SK-N-SH (cell line): ENCODE data around the gene CNPPD1. TPM values are rescaled to one million over a fixed set of nuclear protein-coding genes. Genes with fewer than 3 reads are reported as not detected.

Experiments used
- CTCF ChIA-PET: fragments of 300-600, 350-600 bp; formaldehyde crosslinking; extraction: SDS; loops from one replicate; lab custom pipeline; 2021; lab: Yijun Ruan, JAX
- POLR2A ChIA-PET: fragments of 350-600 bp; sonication (Branson Sonifier 250); formaldehyde crosslinking; extraction: SDS; loops from one replicate; lab custom pipeline; 2020; ENCODE audit warnings: antibody characterized with exemption, inconsistent platforms; lab: Yijun Ruan, JAX
- DNase-seq: peaks from one replicate; pipeline ENCODE4 v3.0.0; 2012
- H2AFZ ChIP-seq: fragments of 200-600 bp; sonication (generic); 2 replicates; pipeline ENCODE4 v1.8.1; 2016; ENCODE audit warnings: antibody characterized with exemption, mild to moderate bottlenecking, low read depth
- H3F3A ChIP-seq: fragments of 200-600 bp; sonication (generic); replicated peaks from 2 replicates; pipeline ENCODE3; 2016; ENCODE audit warnings: antibody characterized with exemption, mild to moderate bottlenecking; ENCODE audit not compliant: insufficient read depth
- H3K27ac ChIP-seq, 2 experiments: fragments of 200-500 bp in 1 of 2; fragments of 200-600 bp in 1 of 2; sonication (Bioruptor generic) in 1 of 2; sonication (generic), shearing (Covaris generic) in 1 of 2; 2 replicates each; pipeline versions ENCODE4 v1.5.1 to v1.6.1; 2014 to 2016; ENCODE audit warnings: low read depth in 2 of 2, inconsistent platforms in 1 of 2, low read length in 1 of 2, mild to moderate bottlenecking in 1 of 2, mixed read lengths in 1 of 2
- H3K27me3 ChIP-seq: fragments of 200-600 bp; sonication (generic), shearing (Covaris generic); 2 replicates; pipeline ENCODE4 v1.6.1; 2016; ENCODE audit warnings: mixed run types; ENCODE audit not compliant: insufficient read depth
- H3K36me3 ChIP-seq, 2 experiments: fragments of 200-500 bp in 1 of 2; fragments of 200-600 bp in 1 of 2; sonication (Bioruptor generic) in 1 of 2; sonication (generic) in 1 of 2; replicated peaks in 1 of 2; 2 replicates each; pipeline versions ENCODE3 to v1.5.1; 2014 to 2016; ENCODE audit warnings: low read length in 1 of 2, mild to moderate bottlenecking in 1 of 2; ENCODE audit not compliant: insufficient read depth in 2 of 2, control insufficient read depth in 1 of 2
- H3K4me1 ChIP-seq, 2 experiments: fragments of 200-500 bp in 1 of 2; fragments of 200-600 bp in 1 of 2; sonication (Bioruptor generic) in 1 of 2; sonication (generic), shearing (Covaris generic) in 1 of 2; 2 replicates each; pipeline versions ENCODE4 v1.5.1 to v1.6.1; 2014 to 2016; ENCODE audit warnings: low read depth in 1 of 2, low read length in 1 of 2, mixed run types in 1 of 2; ENCODE audit not compliant: insufficient read depth in 2 of 2, control insufficient read depth in 1 of 2
- H3K4me2 ChIP-seq: fragments of 200-600 bp; sonication (generic), shearing (Covaris generic); 2 replicates; pipeline ENCODE4 v1.6.1; 2017; ENCODE audit warnings: mixed run types
- H3K4me3 ChIP-seq, 2 experiments: fragments of 200-500 bp in 1 of 2; fragments of 200-600 bp in 1 of 2; sonication (Bioruptor generic) in 1 of 2; sonication (generic), shearing (Covaris generic) in 1 of 2; 2 replicates each; pipeline versions ENCODE4 v1.5.1 to v1.8.1; 2014 to 2016; ENCODE audit warnings: low read depth in 2 of 2, inconsistent platforms in 1 of 2, low read length in 1 of 2, mild to moderate bottlenecking in 1 of 2, mixed read lengths in 1 of 2, moderate library complexity in 1 of 2
- H3K79me2 ChIP-seq: fragments of 200-600 bp; sonication (generic); 2 replicates; pipeline ENCODE4 v1.8.1; 2017; ENCODE audit warnings: mild to moderate bottlenecking; ENCODE audit not compliant: insufficient read depth
- H3K9ac ChIP-seq: fragments of 200-600 bp; sonication (generic); 2 replicates; pipeline ENCODE4 v1.6.1; 2017; ENCODE audit warnings: mixed run types
- H3K9me2 ChIP-seq: fragments of 200-600 bp; sonication (generic); 2 replicates; pipeline ENCODE4 v1.6.1; 2017; ENCODE audit warnings: mixed run types
- H3K9me3 ChIP-seq: fragments of 200-600 bp; sonication (generic); 2 replicates; pipeline ENCODE4 v1.6.1; 2017; ENCODE audit warnings: mixed run types, mild to moderate bottlenecking, moderate library complexity
- H4K20me1 ChIP-seq: fragments of 200-600 bp; sonication (generic); 2 replicates; pipeline ENCODE4 v1.6.1; 2017; ENCODE audit warnings: mild to moderate bottlenecking, mixed run types; ENCODE audit not compliant: insufficient read depth
- CTCF ChIP-seq: fragments of 200-600 bp; sonication (generic); IDR thresholded peaks from 2 replicates; pipeline ENCODE4 v1.6.1; 2017; ENCODE audit warnings: antibody characterized with exemption, mild to moderate bottlenecking, moderate library complexity
- ELF1 ChIP-seq: IDR thresholded peaks from 2 replicates; pipeline ENCODE4 v1.4.0; 2012
- EP300 ChIP-seq, 2 experiments: IDR thresholded peaks; 2 replicates each; pipeline versions ENCODE4 v1.4.0 to v1.6.1; 2012; ENCODE audit warnings: borderline replicate concordance in 1 of 2, low read depth in 1 of 2, low read length in 1 of 2
- FOSL2 ChIP-seq: IDR thresholded peaks from 2 replicates; pipeline ENCODE4 v1.4.0; 2012; ENCODE audit warnings: low read depth, mild to moderate bottlenecking, moderate library complexity, borderline replicate concordance
- GABPA ChIP-seq: IDR thresholded peaks from 2 replicates; pipeline ENCODE4 v1.4.0; 2012; ENCODE audit warnings: low read depth, mild to moderate bottlenecking
- MXI1 ChIP-seq: IDR thresholded peaks from 2 replicates; pipeline ENCODE4 v1.6.1; 2012; ENCODE audit warnings: mild to moderate bottlenecking, low read depth, low read length, improper control_type of control experiment
- POLR2AphosphoS5 ChIP-seq: IDR thresholded peaks from 2 replicates; pipeline ENCODE4 v1.6.1; 2012; ENCODE audit warnings: low read depth, low read length
- RCOR1 ChIP-seq: fragments of 150-350 bp; IDR thresholded peaks from 2 replicates; pipeline ENCODE4 v1.6.1; 2017; ENCODE audit warnings: antibody characterized with exemption, low read length
- RFX5 ChIP-seq: IDR thresholded peaks from 2 replicates; pipeline ENCODE4 v1.6.1; 2012; ENCODE audit warnings: mild to moderate bottlenecking, improper control_type of control experiment, low read length
- RXRA ChIP-seq: IDR thresholded peaks from 2 replicates; pipeline ENCODE4 v1.4.0; 2012; ENCODE audit warnings: low read depth, mild to moderate bottlenecking, borderline replicate concordance
- SIN3A ChIP-seq: IDR thresholded peaks from 2 replicates; pipeline ENCODE4 v1.6.1; 2012; ENCODE audit warnings: low read depth, mild to moderate bottlenecking, low read length, moderate library complexity, borderline replicate concordance
- TAF1 ChIP-seq: IDR thresholded peaks from 2 replicates; pipeline ENCODE4 v1.6.1; 2012; ENCODE audit warnings: low read depth, mild to moderate bottlenecking, low read length, moderate library complexity, borderline replicate concordance
- USF2 ChIP-seq: fragments of 150-350 bp; IDR thresholded peaks from 2 replicates; pipeline ENCODE4 v1.6.1; 2017; ENCODE audit warnings: antibody characterized with exemption, low read length, low read depth, borderline replicate concordance
- WGBS: methylation state at CpG from one replicate; pipeline ENCODE4 v1.1.6; 2017; ENCODE audit warnings: low lambda C conversion rate; 5-methylcytosine and 5-hydroxymethylcytosine counted together
- polyA plus RNA-seq, 3 experiments: library from polyadenylated mRNA; depleted of rRNA; stranded (reverse); fragments of >200 nt; gene quantifications; 2 replicates each; pipeline ENCODE4 v1.2.3, GENCODE V29; 2012
- TF ChIP-seq, protein P1 (sequence below): fragments of 150-350 bp; IDR thresholded peaks from 2 replicates; pipeline ENCODE4 v1.6.1; 2016; ENCODE audit warnings: mild to moderate bottlenecking, low read depth, low read length
- TF ChIP-seq, protein P2 (sequence below): IDR thresholded peaks from 2 replicates; pipeline ENCODE4 v1.6.1; 2012; ENCODE audit warnings: mild to moderate bottlenecking, low read depth, low read length, moderate library complexity

The CNPPD1 gene
- polyA plus RNA-seq, 1 of the 3 experiments (the other 2 are of a cell fraction): 75.9 TPM

GRCh38 chr2:219179601-219180465 is 3.1 kb upstream of the CNPPD1 start:
- DNase-seq: no peak
- Histone ChIP-seq H4K20me1 (peaks cover 10% of the 10 kb centered on the region), H3K9me3 (no peaks in the 10 kb centered on the region), H3K27me3 (no peaks in the 10 kb centered on the region), H3K4me3 (peak overlapping the region in 1 of 2 experiments; percentile 80; a peak in 2 of 4 replicates), H3K27ac (no peak overlapping the region), H3K9ac (peak overlapping the region; percentile 77; the same call in 1 of the 2 replicates), H3K36me3 (peaks cover 43 to 52% of the 10 kb centered on the region in 2 experiments), H2AFZ (no peak overlapping the region), H3K4me2 (peak overlapping the region; percentile 96), H3F3A (peaks cover 9% of the 10 kb centered on the region), H3K4me1 (peaks cover 0 to 17% of the 10 kb centered on the region in 2 experiments; a peak in 2 of 4 replicates), H3K79me2 (peaks cover 38% of the 10 kb centered on the region), H3K9me2 (no peaks in the 10 kb centered on the region)
- WGBS: 93% methylated on average over 4 of the region's 9 CpGs
- CTCF ChIA-PET: interaction anchor here (0.9 to 3.8 kb wide), 8 partner anchors 9 to 119 kb away, joined by 3 to 12 read pairs (median 3); partner anchors contain the start of gene SLC23A3
- POLR2A ChIA-PET: no interaction called here
- TF ChIP-seq, protein P1, sequence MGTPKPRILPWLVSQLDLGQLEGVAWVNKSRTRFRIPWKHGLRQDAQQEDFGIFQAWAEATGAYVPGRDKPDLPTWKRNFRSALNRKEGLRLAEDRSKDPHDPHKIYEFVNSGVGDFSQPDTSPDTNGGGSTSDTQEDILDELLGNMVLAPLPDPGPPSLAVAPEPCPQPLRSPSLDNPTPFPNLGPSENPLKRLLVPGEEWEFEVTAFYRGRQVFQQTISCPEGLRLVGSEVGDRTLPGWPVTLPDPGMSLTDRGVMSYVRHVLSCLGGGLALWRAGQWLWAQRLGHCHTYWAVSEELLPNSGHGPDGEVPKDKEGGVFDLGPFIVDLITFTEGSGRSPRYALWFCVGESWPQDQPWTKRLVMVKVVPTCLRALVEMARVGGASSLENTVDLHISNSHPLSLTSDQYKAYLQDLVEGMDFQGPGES: no peak
- no peak for TF ChIP-seq GABPA
- no peak for TF ChIP-seq RXRA
- no peak for TF ChIP-seq FOSL2
- TF ChIP-seq SIN3A: no peak
- TF ChIP-seq, protein P2, sequence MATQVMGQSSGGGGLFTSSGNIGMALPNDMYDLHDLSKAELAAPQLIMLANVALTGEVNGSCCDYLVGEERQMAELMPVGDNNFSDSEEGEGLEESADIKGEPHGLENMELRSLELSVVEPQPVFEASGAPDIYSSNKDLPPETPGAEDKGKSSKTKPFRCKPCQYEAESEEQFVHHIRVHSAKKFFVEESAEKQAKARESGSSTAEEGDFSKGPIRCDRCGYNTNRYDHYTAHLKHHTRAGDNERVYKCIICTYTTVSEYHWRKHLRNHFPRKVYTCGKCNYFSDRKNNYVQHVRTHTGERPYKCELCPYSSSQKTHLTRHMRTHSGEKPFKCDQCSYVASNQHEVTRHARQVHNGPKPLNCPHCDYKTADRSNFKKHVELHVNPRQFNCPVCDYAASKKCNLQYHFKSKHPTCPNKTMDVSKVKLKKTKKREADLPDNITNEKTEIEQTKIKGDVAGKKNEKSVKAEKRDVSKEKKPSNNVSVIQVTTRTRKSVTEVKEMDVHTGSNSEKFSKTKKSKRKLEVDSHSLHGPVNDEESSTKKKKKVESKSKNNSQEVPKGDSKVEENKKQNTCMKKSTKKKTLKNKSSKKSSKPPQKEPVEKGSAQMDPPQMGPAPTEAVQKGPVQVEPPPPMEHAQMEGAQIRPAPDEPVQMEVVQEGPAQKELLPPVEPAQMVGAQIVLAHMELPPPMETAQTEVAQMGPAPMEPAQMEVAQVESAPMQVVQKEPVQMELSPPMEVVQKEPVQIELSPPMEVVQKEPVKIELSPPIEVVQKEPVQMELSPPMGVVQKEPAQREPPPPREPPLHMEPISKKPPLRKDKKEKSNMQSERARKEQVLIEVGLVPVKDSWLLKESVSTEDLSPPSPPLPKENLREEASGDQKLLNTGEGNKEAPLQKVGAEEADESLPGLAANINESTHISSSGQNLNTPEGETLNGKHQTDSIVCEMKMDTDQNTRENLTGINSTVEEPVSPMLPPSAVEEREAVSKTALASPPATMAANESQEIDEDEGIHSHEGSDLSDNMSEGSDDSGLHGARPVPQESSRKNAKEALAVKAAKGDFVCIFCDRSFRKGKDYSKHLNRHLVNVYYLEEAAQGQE: no peak
- TF ChIP-seq RCOR1: no peak

- H3K36me3 ChIP-seq: peaks cover 43 to 54% of the 10 kb centered on the region in 2 experiments
- peaks cover 0 to 17% of the 10 kb centered on the region in 2 experiments; a peak in 2 of 4 replicates for H3K4me1 ChIP-seq
- ChIA-PET CTCF (interaction anchor here (0.6 to 3.8 kb wide), 4 partner anchors 8 to 181 kb away, joined by 3 to 12 read pairs (median 6); partner anchors contain the start of gene SLC23A3), POLR2A (no interaction called here)
- H3K9me3 ChIP-seq: no peaks in the 10 kb centered on the region
- H2AFZ ChIP-seq: peak overlapping the region; percentile 56; the same call in 1 of the 2 replicates
- peaks cover 4% of the 10 kb centered on the region for H3F3A ChIP-seq
- H3K9me2 ChIP-seq: no peaks in the 10 kb centered on the region
- H3K4me2 ChIP-seq: peak overlapping the region; percentile 96
- peaks cover 38% of the 10 kb centered on the region for H3K79me2 ChIP-seq
- WGBS: 4% methylated on average over 36 of the region's 45 CpGs
- peaks cover 10% of the 10 kb centered on the region for H4K20me1 ChIP-seq
- peak; percentile 81 for DNase-seq
- H3K9ac ChIP-seq: peak overlapping the region; percentile 77
- H3K4me3 ChIP-seq: peak overlapping the region; percentile 80 to 89
- peak overlapping the region; percentile 95 to 97; a peak in 3 of 4 replicates for H3K27ac ChIP-seq
- H3K27me3 ChIP-seq: no peaks in the 10 kb centered on the region
- no peak for TF ChIP-seq ELF1
- peak; percentile 15; the same call in 1 of the 2 replicates for TF ChIP-seq SIN3A
- TF ChIP-seq TAF1: no peak
- peak; percentile 38; the same call in 1 of the 2 replicates for TF ChIP-seq MXI1
- no peak; the same call in 1 of the 2 replicates for TF ChIP-seq CTCF
- no peak for TF ChIP-seq USF2
- no peak for TF ChIP-seq EP300 (IDR thresholded peaks at IDR 0.05; ENCODE audit: borderline replicate concordance in 1 of 2, low read depth in 1 of 2, low read length in 1 of 2)
- TF ChIP-seq POLR2AphosphoS5: no peak
- no peak for TF ChIP-seq RFX5
Measured at GRCh38 chr2:219178377-219179175, 1.9 kb upstream of the CNPPD1 start.
